Stimulated activated CD4-positive, alpha-beta T cell treated with anti-CD3 and anti-CD28 coated beads, TNF-alpha, amount 100 ng/mL, for 4 hours (primary cell): ENCODE measurements around the gene UGT8.
A peak's percentile ranks its signal among the peaks of the same experiment; 100 is the strongest.
"Not testable (repeated sequence)": the region's sequence is repeated elsewhere in the genome, so short reads cannot be mapped to it uniquely, and the experiment has no call there.

Source experiments
- DNase-seq, 3 experiments: peaks; one replicate each; pipeline ENCODE4 v3.0.0-alpha.2; 2020; ENCODE audit warnings: low read depth in 3 of 3

UGT8 gene

GRCh38 chr4:114598191-114599121 lies at the start of gene UGT8:
UGT8 (plus strand) TSS chr4:114598807; CDS start chr4:114622881, 24,074 bp downstream.
- DNase-seq: peak in 2 of 3 experiments; percentile 17 to 27

GRCh38 chr4:114549638-114550037 lies 49.0 kb upstream of the UGT8 start:
- no peak for DNase-seq

- no peak for DNase-seq
Measured at GRCh38 chr4:114558446-114559020, 40.1 kb upstream of the UGT8 start.

- no peak for DNase-seq
Measured at GRCh38 chr4:114561590-114561989, 37.0 kb upstream of the UGT8 start.

GRCh38 chr4:114562176-114562904 lies 36.3 kb upstream of the UGT8 start:
- no peak for DNase-seq

- DNase-seq: no peak
Measured at GRCh38 chr4:114563536-114564315, 34.9 kb upstream of the UGT8 start.

GRCh38 chr4:114577386-114577785 lies 21.2 kb upstream of the UGT8 start:
- DNase-seq: no peak

GRCh38 chr4:114582621-114583020 lies 16.0 kb upstream of the UGT8 start:
- no peak for DNase-seq

GRCh38 chr4:114588305-114588704 lies 10.3 kb upstream of the UGT8 start:
- no peak for DNase-seq

- DNase-seq: not testable (repeated sequence)
Measured at GRCh38 chr4:114590360-114590759, 8.2 kb upstream of the UGT8 start.

- DNase-seq: no peak
Measured at GRCh38 chr4:114593526-114593925, 5.1 kb upstream of the UGT8 start.

GRCh38 chr4:114595207-114595606 lies 3.4 kb upstream of the UGT8 start:
- DNase-seq: no peak

- DNase-seq: no peak
Measured at GRCh38 chr4:114595921-114596320, 2.7 kb upstream of the UGT8 start.

- no peak for DNase-seq
Measured at GRCh38 chr4:114597410-114598115, 1.0 kb upstream of the UGT8 start.

GRCh38 chr4:114599231-114599902 lies 760 bp downstream of the UGT8 start:
- no peak for DNase-seq

GRCh38 chr4:114599903-114600552 lies 1.4 kb downstream of the UGT8 start:
- no peak for DNase-seq

GRCh38 chr4:114600672-114601071 lies 2.1 kb downstream of the UGT8 start:
- DNase-seq: no peak

- DNase-seq: no peak
Measured at GRCh38 chr4:114601304-114602052, 2.9 kb downstream of the UGT8 start.

- no peak for DNase-seq
Measured at GRCh38 chr4:114603497-114603896, 4.9 kb downstream of the UGT8 start.
